Measurements from ENCODE around the gene EDDM3A. TPM values are rescaled to one million over a fixed set of nuclear protein-coding genes. Genes with fewer than 3 reads are reported as not detected.

The EDDM3A gene
- total and polyA plus RNA-seq, 10 of the 15 experiments (the other 5 are each of a cell fraction or from before 2014, with no cell fraction given), result not detected

DNA sequence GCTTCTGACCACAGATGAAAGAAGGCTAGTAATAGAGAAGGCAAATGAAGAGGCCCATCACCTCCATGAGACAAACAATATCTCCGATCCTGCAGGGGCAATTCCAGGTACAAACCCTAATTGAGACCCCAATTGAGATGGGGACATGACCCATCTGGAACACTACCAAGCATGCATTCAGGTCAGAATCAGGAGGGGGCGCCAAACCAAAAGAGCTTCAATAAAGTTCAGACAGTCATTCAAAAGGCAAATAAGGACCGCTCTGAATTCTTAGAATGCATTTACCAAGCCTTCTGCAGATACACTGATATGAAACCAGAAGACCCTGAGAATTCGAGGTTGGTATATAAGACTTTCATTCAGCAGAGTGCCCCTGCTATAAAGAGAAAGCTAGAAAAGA, 12.3 kb downstream of the EDDM3A start:
- H3K27ac ChIP-seq (ENCODE audit: control insufficient read depth, insufficient read depth), result no peak overlapping the region
- no peak overlapping the region for H2AFZ ChIP-seq (ENCODE audit: control insufficient read depth, low read depth, low read length)
- no peaks in the 10 kb centered on the region; the same call in 2 of the 3 replicates for H3K9me3 ChIP-seq (replicated peaks; ENCODE audit: control insufficient read depth, insufficient read depth, low read length)
- no peak overlapping the region for H3K4me2 ChIP-seq (ENCODE audit: control insufficient read depth, insufficient read depth)
- ChIA-PET CTCF (interaction anchor here (0.5 to 2.7 kb wide), 26 partner anchors 9 to 286 kb away, joined by 3 to 21 read pairs (median 4); partner anchors contain the start of gene RNASE6), POLR2A (no interaction called here), RAD21 (ENCODE audit: unreplicated experiment) (interaction anchor here (0.6 to 1.5 kb wide), 9 partner anchors 23 to 383 kb away, joined by 3 to 10 read pairs (median 4); partner anchors contain the start of gene RNASE6), SMC1A (ENCODE audit: uncharacterized antibody, unreplicated experiment) (interaction anchor here (0.6 to 3.5 kb wide), 12 partner anchors 23 to 416 kb away, joined by 3 to 15 read pairs (median 4); partner anchors contain the start of gene RNASE6)
- H3K27me3 ChIP-seq (replicated peaks in 1 of 2; ENCODE audit: control insufficient read depth in 2 of 2, insufficient read depth in 2 of 2, low read length in 1 of 2), result no peaks in the 10 kb centered on the region
- H3K79me2 ChIP-seq (ENCODE audit: control insufficient read depth, insufficient read depth, low read length), result no peaks in the 10 kb centered on the region
- no peaks in the 10 kb centered on the region for H3K4me1 ChIP-seq (ENCODE audit: control insufficient read depth, insufficient read depth, low read length)
- H3K36me3 ChIP-seq (ENCODE audit: control insufficient read depth in 2 of 2, insufficient read depth in 2 of 2, low read length in 1 of 2), result no peaks in the 10 kb centered on the region
- no peak overlapping the region for H3K4me3 ChIP-seq
- ATAC-seq (peak; percentile 74), DNase-seq (ENCODE audit: low read depth, low spot score) (no peak), FAIRE-seq (no peak)
- TF ChIP-seq, protein P1, sequence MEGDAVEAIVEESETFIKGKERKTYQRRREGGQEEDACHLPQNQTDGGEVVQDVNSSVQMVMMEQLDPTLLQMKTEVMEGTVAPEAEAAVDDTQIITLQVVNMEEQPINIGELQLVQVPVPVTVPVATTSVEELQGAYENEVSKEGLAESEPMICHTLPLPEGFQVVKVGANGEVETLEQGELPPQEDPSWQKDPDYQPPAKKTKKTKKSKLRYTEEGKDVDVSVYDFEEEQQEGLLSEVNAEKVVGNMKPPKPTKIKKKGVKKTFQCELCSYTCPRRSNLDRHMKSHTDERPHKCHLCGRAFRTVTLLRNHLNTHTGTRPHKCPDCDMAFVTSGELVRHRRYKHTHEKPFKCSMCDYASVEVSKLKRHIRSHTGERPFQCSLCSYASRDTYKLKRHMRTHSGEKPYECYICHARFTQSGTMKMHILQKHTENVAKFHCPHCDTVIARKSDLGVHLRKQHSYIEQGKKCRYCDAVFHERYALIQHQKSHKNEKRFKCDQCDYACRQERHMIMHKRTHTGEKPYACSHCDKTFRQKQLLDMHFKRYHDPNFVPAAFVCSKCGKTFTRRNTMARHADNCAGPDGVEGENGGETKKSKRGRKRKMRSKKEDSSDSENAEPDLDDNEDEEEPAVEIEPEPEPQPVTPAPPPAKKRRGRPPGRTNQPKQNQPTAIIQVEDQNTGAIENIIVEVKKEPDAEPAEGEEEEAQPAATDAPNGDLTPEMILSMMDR (IDR thresholded peaks at IDR 0.05 in 2 of 3, conservative IDR thresholded peaks at IDR 0.05 in 1 of 3; ENCODE audit: control insufficient read depth in 2 of 3, extremely low read depth in 1 of 3, insufficient read depth in 1 of 3, low read depth in 3 of 3, low read length in 3 of 3), result peak; percentile 43 to 62 (median 54); a peak in 5 of 6 replicates
- TF ChIP-seq ZNF274 (IDR thresholded peaks at IDR 0.05; ENCODE audit: insufficient read depth, insufficient read length), result no peak
- TF ChIP-seq ETV6 (conservative IDR thresholded peaks at IDR 0.05 in 1 of 2, IDR thresholded peaks at IDR 0.05 in 1 of 2; ENCODE audit: borderline replicate concordance in 1 of 2, low read depth in 1 of 2), result no peak
- peak; percentile 75 for TF ChIP-seq RAD21 (IDR thresholded peaks at IDR 0.05; ENCODE audit: insufficient read depth, low read depth, low read length)
- TF ChIP-seq, protein P2, sequence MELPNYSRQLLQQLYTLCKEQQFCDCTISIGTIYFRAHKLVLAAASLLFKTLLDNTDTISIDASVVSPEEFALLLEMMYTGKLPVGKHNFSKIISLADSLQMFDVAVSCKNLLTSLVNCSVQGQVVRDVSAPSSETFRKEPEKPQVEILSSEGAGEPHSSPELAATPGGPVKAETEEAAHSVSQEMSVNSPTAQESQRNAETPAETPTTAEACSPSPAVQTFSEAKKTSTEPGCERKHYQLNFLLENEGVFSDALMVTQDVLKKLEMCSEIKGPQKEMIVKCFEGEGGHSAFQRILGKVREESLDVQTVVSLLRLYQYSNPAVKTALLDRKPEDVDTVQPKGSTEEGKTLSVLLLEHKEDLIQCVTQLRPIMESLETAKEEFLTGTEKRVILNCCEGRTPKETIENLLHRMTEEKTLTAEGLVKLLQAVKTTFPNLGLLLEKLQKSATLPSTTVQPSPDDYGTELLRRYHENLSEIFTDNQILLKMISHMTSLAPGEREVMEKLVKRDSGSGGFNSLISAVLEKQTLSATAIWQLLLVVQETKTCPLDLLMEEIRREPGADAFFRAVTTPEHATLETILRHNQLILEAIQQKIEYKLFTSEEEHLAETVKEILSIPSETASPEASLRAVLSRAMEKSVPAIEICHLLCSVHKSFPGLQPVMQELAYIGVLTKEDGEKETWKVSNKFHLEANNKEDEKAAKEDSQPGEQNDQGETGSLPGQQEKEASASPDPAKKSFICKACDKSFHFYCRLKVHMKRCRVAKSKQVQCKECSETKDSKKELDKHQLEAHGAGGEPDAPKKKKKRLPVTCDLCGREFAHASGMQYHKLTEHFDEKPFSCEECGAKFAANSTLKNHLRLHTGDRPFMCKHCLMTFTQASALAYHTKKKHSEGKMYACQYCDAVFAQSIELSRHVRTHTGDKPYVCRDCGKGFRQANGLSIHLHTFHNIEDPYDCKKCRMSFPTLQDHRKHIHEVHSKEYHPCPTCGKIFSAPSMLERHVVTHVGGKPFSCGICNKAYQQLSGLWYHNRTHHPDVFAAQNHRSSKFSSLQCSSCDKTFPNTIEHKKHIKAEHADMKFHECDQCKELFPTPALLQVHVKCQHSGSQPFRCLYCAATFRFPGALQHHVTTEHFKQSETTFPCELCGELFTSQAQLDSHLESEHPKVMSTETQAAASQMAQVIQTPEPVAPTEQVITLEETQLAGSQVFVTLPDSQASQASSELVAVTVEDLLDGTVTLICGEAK (IDR thresholded peaks at IDR 0.05; ENCODE audit: borderline replicate concordance), result peak; percentile 49
- TF ChIP-seq RAD51 (IDR thresholded peaks at IDR 0.05), result no peak
- no peak for TF ChIP-seq NBN (IDR thresholded peaks at IDR 0.05)
- TF ChIP-seq, protein P3, sequence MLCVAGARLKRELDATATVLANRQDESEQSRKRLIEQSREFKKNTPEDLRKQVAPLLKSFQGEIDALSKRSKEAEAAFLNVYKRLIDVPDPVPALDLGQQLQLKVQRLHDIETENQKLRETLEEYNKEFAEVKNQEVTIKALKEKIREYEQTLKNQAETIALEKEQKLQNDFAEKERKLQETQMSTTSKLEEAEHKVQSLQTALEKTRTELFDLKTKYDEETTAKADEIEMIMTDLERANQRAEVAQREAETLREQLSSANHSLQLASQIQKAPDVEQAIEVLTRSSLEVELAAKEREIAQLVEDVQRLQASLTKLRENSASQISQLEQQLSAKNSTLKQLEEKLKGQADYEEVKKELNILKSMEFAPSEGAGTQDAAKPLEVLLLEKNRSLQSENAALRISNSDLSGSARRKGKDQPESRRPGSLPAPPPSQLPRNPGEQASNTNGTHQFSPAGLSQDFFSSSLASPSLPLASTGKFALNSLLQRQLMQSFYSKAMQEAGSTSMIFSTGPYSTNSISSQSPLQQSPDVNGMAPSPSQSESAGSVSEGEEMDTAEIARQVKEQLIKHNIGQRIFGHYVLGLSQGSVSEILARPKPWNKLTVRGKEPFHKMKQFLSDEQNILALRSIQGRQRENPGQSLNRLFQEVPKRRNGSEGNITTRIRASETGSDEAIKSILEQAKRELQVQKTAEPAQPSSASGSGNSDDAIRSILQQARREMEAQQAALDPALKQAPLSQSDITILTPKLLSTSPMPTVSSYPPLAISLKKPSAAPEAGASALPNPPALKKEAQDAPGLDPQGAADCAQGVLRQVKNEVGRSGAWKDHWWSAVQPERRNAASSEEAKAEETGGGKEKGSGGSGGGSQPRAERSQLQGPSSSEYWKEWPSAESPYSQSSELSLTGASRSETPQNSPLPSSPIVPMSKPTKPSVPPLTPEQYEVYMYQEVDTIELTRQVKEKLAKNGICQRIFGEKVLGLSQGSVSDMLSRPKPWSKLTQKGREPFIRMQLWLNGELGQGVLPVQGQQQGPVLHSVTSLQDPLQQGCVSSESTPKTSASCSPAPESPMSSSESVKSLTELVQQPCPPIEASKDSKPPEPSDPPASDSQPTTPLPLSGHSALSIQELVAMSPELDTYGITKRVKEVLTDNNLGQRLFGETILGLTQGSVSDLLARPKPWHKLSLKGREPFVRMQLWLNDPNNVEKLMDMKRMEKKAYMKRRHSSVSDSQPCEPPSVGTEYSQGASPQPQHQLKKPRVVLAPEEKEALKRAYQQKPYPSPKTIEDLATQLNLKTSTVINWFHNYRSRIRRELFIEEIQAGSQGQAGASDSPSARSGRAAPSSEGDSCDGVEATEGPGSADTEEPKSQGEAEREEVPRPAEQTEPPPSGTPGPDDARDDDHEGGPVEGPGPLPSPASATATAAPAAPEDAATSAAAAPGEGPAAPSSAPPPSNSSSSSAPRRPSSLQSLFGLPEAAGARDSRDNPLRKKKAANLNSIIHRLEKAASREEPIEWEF (IDR thresholded peaks at IDR 0.05; ENCODE audit: insufficient replicate concordance, low read depth, low read length), result no peak
- peak; percentile 64 for TF ChIP-seq SMC3 (IDR thresholded peaks at IDR 0.05; ENCODE audit: borderline replicate concordance, low read length)
- TF ChIP-seq POLR2AphosphoS2 (IDR thresholded peaks at IDR 0.05; ENCODE audit: low read depth, low read length), result no peak
- H3K9ac ChIP-seq (ENCODE audit: control insufficient read depth, insufficient read depth, low read length), result no peak overlapping the region
- in situ Hi-C loops (cut with MboI) (no loop called here), intact Hi-C loops (cut with micrococcal nuclease; ENCODE audit: unreplicated experiment) (loop anchor here (1.0 to 5.0 kb wide), 2 partner anchors 61 to 97 kb away; no protein-coding TSS in a partner anchor)
- no TSS peak for BruUV-seq (replicated peaks)
- no peaks in the 10 kb centered on the region for H4K20me1 ChIP-seq (ENCODE audit: control insufficient read depth, insufficient read depth)
- WGBS (ENCODE audit: insufficient coverage, insufficient replicate concordance, low lambda C conversion rate, missing lambda C conversion rate), result 1% methylated on average over 4 of the region's 4 CpGs

Data from GM12878 (cell line).